Thymus (tissue), 11 donors: ENCODE data around the gene COP1. TPM values are rescaled to one million over a fixed set of nuclear protein-coding genes. Genes with fewer than 3 reads are reported as not detected.

Source experiments
- DNase-seq, 9 donors: peaks; one replicate each; pipeline ENCODE4 v3.0.0-alpha.2; 2013; ENCODE audit warnings: low spot score in 9 of 9, low read depth in 6 of 9, missing footprints in 1 of 9
- H3K27ac ChIP-seq, 2 donors: one replicate each; pipeline ENCODE4 v1.5.1; 2013; ENCODE audit warnings: control low read depth in 1 of 2, low read depth in 1 of 2, low read length in 1 of 2, mild to moderate bottlenecking in 1 of 2, moderate library complexity in 1 of 2
- H3K27me3 ChIP-seq, 2 donors: one replicate each; pipeline ENCODE4 v1.5.1; 2013; ENCODE audit warnings: low read length in 1 of 2; ENCODE audit not compliant: control insufficient read depth in 2 of 2, insufficient read depth in 1 of 2
- H3K36me3 ChIP-seq, 2 donors: one replicate each; pipeline ENCODE4 v1.5.1; 2013; ENCODE audit warnings: low read length in 1 of 2, mild to moderate bottlenecking in 1 of 2, moderate library complexity in 1 of 2; ENCODE audit not compliant: control insufficient read depth in 2 of 2, insufficient read depth in 2 of 2
- H3K4me1 ChIP-seq, 2 donors: one replicate each; pipeline ENCODE4 v1.5.1; 2013; ENCODE audit warnings: low read length in 2 of 2; ENCODE audit not compliant: control insufficient read depth in 2 of 2, insufficient read depth in 2 of 2
- H3K4me3 ChIP-seq, 2 donors: one replicate each; pipeline ENCODE4 v1.5.1; 2013; ENCODE audit warnings: low read length in 2 of 2, control low read depth in 1 of 2, mild to moderate bottlenecking in 1 of 2
- H3K9me3 ChIP-seq, 2 donors: one replicate each; pipeline ENCODE4 v1.5.1; 2013; ENCODE audit warnings: low read length in 1 of 2, mild to moderate bottlenecking in 1 of 2; ENCODE audit not compliant: control insufficient read depth in 2 of 2, insufficient read depth in 1 of 2
- WGBS: extraction: QIAGEN DNeasy Blood & Tissue Kit; methylation state at CpG from one replicate; pipeline ENCODE4 v1.1.7; 2013; 5-methylcytosine and 5-hydroxymethylcytosine counted together
- polyA plus RNA-seq: library from polyadenylated mRNA; stranded (reverse); fragments of 200-250 nt; gene quantifications from one replicate; pipeline ENCODE4 v1.2.3, GENCODE V29; 2013
- total RNA-seq: library from RNA; stranded (reverse); fragments of 120-200 nt; gene quantifications from one replicate; pipeline ENCODE4 v1.2.4, GENCODE V29; 2013
- donor health status: healthy.

The COP1 gene
- total and polyA plus RNA-seq, 2 donors: 45.0 to 69.5 TPM

DNA sequence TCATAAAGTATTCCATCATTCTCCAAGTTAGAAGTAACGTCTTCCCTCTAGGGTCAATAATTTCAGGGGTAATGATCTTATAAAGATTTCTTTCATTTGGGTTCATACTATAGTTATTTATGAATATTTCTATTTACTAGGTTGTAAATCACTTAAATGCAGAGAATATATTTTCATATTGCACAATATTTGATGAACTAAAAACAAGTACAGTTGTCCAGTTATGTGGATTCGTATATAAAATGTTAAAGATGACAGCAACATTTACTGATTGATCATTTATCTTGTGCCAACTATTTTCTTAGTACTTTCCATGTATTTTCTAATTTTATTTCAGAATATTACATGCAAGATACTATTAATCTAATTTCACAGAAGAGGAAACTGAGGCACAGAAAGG lies 243.3 kb downstream of the COP1 start:
- Histone ChIP-seq H3K4me1 (no peaks in the 10 kb centered on the region), H3K4me3 (no peak overlapping the region), H3K9me3 (no peaks in the 10 kb centered on the region), H3K36me3 (peaks cover 4 to 8% of the 10 kb centered on the region in 2 donors), H3K27me3 (no peaks in the 10 kb centered on the region), H3K27ac (no peak overlapping the region)
- 98% methylated on average over 2 of the region's 2 CpGs for WGBS
- DNase-seq: no peak

DNA sequence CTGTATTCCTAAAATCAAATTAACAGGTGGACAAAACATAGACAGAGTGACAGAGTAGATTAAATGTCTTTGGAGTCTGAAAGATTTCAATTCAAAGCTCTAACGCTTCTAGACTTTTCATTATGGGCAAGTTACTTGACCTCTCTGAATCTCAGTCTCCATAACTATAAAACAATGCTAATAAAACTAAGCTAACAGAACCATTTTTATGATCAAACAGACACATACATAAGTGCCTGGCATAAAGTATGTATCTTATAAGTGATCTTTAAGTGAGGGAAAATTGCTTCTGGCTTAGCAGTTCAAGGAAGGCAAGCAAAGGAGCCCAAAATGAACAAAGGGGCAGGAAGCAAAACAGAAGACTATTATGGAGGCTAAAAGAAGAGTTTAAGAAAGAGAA lies 246.9 kb downstream of the COP1 start:
- 97% methylated on average over 1 of the region's 1 CpG for WGBS
- Histone ChIP-seq H3K27ac (no peak overlapping the region), H3K4me1 (no peaks in the 10 kb centered on the region), H3K36me3 (peaks cover 2 to 8% of the 10 kb centered on the region in 2 donors), H3K4me3 (no peak overlapping the region), H3K27me3 (no peaks in the 10 kb centered on the region), H3K9me3 (no peaks in the 10 kb centered on the region)
- DNase-seq: no peak

DNA sequence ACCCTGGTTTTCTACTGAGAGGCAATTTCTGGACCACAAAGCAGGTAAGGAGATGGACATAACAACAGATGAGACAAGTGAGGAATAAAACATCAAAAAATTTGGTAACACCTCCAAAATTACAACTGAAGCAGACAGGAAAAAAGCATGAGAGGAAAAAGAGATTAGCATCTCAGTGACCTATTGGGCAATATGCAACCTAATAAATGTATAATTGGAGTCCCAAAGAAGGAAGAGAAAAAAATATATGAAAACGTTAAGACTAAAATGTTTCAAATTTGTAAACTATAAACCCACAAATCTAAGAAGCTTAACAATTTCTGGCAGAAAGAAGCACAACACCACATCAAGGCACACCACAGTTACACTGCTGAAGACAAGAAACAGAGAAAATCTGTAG lies 255.5 kb downstream of the COP1 start:
- H3K27me3 ChIP-seq: no peaks in the 10 kb centered on the region
- DNase-seq: no peak
- no peaks in the 10 kb centered on the region for H3K9me3 ChIP-seq
- no peak overlapping the region for H3K27ac ChIP-seq
- H3K36me3 ChIP-seq: peaks cover 3% of the 10 kb centered on the region in 2 donors
- 98% methylated on average over 1 of the region's 1 CpG for WGBS
- no peak overlapping the region for H3K4me3 ChIP-seq
- H3K4me1 ChIP-seq: no peaks in the 10 kb centered on the region

DNA sequence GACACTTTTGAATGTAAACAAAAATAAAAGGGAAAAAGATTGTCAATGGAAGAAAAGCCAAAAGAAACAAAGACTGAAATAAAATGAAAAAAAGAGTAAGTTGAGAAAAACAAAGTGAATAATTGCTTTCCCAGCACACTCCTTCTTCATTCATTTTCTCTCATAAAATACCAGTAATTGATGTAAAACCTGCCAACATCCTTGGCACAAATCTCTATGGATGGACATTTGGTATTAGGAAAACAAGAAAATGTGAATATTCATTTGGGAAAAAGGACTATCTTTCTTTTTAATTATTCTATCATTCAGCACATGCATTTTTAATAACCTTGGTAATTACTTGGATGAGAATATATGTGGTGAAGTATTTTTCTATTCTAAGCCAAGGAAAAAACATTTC lies 259.3 kb downstream of the COP1 start:
- no peaks in the 10 kb centered on the region for H3K9me3 ChIP-seq
- no peaks in the 10 kb centered on the region for H3K27me3 ChIP-seq
- H3K4me1 ChIP-seq: no peaks in the 10 kb centered on the region
- no peak overlapping the region for H3K4me3 ChIP-seq
- DNase-seq: no peak
- no peak overlapping the region for H3K27ac ChIP-seq
- H3K36me3 ChIP-seq: peaks cover 0 to 10% of the 10 kb centered on the region in 2 donors

DNA sequence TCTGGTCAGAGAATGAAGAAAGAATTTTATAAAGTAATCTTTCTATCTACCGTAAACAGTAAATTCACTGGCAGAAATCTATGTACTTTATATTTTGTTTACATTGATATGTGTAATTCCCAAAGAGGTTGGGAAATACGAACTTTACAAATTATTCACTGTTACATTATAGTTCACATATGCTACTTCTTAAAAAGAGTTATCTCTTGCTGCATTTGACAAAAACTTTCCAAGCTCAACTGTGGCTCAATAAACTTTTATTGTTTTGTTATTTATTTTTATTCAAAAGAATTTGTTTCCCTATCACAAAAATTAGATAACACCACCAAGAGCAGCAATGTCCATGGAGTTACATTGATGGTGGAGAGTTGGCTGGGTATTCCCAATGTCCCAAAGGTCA lies 262.5 kb downstream of the COP1 start:
- H3K4me3 ChIP-seq: no peak overlapping the region
- H3K9me3 ChIP-seq: no peaks in the 10 kb centered on the region
- over 99% methylated on average over 2 of the region's 2 CpGs for WGBS
- H3K36me3 ChIP-seq: peaks cover 3 to 18% of the 10 kb centered on the region in 2 donors
- DNase-seq: no peak
- no peaks in the 10 kb centered on the region for H3K27me3 ChIP-seq
- H3K4me1 ChIP-seq: no peaks in the 10 kb centered on the region
- no peak overlapping the region for H3K27ac ChIP-seq

DNA sequence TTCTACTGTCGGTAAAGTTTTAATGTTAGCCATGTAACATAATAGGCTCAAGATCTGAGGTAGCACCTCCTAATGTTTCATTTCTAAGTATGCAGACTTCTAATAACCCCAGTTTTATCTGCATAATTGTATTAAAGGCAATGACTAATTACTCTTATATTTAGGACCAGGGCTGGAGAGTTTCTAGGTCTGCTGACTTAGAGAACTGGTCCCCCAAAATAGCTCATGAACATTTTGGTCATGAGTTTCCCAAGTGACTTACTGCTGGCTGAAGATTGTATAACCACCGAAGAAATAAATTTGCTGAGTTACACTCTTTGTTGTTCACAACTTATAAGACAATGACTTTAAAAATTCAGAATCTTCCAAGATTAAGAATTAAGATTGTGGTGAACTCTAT lies 265.9 kb downstream of the COP1 start:
- Histone ChIP-seq H3K4me3 (no peak overlapping the region), H3K36me3 (peaks cover 3 to 13% of the 10 kb centered on the region in 2 donors), H3K9me3 (no peaks in the 10 kb centered on the region), H3K4me1 (no peaks in the 10 kb centered on the region), H3K27ac (no peak overlapping the region), H3K27me3 (no peaks in the 10 kb centered on the region)
- no peak for DNase-seq
- 98% methylated on average over 2 of the region's 2 CpGs for WGBS

DNA sequence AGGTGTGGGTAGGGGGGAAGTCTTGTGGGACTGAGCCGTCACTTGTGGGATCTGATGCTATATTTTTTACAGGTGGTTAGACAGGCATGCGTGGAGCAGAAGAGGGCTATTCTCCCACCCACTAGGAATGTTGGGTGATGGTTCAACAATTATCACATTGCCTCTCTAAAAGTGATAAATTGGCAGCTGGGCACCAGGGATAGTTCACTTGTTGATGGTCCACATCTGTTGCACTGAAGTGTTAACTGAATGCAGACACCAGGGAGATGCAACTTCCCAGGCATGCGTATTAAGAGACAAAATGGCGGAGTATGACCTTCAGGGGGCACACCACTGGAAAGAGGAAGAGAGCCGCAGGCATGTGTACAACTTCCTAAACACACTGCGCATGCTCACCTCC lies 270.4 kb downstream of the COP1 start:
- no peaks in the 10 kb centered on the region for H3K27me3 ChIP-seq
- no peaks in the 10 kb centered on the region for H3K4me1 ChIP-seq
- no peak overlapping the region for H3K4me3 ChIP-seq
- no peaks in the 10 kb centered on the region for H3K9me3 ChIP-seq
- peaks cover under 1 to 8% of the 10 kb centered on the region in 2 donors for H3K36me3 ChIP-seq
- 98% methylated on average over 6 of the region's 6 CpGs for WGBS
- H3K27ac ChIP-seq: no peak overlapping the region
- no peak for DNase-seq

DNA sequence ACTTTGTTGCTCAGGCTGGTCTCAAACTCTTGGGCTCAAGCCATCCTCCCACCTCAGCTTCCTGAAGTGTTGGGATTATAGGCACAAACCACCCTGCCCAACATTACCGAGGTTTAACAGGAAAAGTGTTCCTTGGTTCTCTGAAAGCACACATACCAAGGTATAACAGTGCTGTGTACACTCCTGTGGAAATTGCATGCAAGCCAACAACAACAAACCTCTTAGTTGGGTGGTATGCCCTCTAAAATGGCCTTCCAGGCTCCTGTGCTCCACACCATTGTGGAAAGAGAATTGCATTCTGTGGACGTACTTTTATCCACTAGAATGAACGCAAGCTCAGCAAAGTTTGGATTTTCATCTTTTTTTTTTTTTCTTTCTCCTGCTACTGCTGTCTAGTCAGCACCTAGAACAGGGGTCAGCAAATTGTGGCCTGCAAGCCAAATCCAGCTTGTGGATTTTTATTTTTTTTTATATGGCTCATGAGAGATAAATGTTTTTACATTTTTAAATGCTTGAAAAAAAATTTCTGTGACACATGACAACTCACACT lies 271.4 kb downstream of the COP1 start:
- no peaks in the 10 kb centered on the region for H3K4me1 ChIP-seq
- 62% methylated on average over 3 of the region's 3 CpGs for WGBS
- peaks cover 0 to 3% of the 10 kb centered on the region in 2 donors for H3K36me3 ChIP-seq
- no peak for DNase-seq
- H3K9me3 ChIP-seq: no peaks in the 10 kb centered on the region
- H3K27me3 ChIP-seq: no peaks in the 10 kb centered on the region
- no peak overlapping the region for H3K4me3 ChIP-seq
- no peak overlapping the region for H3K27ac ChIP-seq

DNA sequence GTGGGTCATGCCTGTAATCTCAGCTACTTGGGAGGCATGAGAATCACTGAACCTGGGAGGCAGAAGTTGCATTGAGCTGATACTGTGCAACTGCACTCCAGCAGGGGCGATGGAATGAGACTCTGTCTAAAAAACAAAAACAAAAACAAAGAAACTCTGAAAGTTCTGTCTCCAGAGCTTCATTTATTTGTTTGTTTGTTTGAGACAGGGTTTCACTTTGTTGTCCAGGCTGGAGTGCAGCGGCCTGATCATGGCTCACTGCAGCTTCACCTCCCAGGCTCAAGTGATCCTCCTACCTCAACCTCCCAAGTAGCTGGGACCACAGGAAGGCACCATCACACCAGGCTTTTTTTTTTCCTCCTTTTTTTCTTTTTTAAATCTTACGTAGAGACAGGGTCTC lies 271.9 kb downstream of the COP1 start:
- Histone ChIP-seq H3K27ac (no peak overlapping the region), H3K27me3 (no peaks in the 10 kb centered on the region), H3K9me3 (no peaks in the 10 kb centered on the region), H3K4me1 (no peaks in the 10 kb centered on the region), H3K4me3 (no peak overlapping the region), H3K36me3 (peaks cover 0 to 3% of the 10 kb centered on the region in 2 donors)
- 98% methylated on average over 3 of the region's 3 CpGs for WGBS
- no peak for DNase-seq

DNA sequence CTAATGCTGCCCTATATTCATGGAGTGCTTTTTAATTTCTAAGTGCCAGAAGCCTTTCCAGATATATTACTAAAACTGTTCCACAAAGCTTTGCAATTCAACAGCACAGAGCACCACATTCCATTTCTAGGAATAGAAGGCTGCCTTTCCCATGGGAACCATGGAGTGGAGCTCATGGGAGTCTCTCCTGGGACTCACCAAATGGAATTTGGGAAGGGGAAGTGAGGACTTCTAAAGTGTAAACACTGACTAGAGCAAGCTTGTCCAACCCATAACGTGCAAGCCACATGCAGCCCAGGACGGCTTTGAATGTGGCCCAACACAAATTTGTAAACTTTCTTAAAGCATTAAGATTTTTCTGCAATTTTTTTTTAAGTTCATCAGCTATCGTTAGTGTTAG lies 273.3 kb downstream of the COP1 start:
- H3K9me3 ChIP-seq: no peaks in the 10 kb centered on the region
- H3K36me3 ChIP-seq: no peaks in the 10 kb centered on the region
- no peak overlapping the region for H3K4me3 ChIP-seq
- WGBS: 97% methylated on average over 3 of the region's 3 CpGs
- DNase-seq: no peak
- no peaks in the 10 kb centered on the region for H3K4me1 ChIP-seq
- no peaks in the 10 kb centered on the region for H3K27me3 ChIP-seq
- H3K27ac ChIP-seq: no peak overlapping the region
